ENCODE data around the gene DNAJB2. TPM values are rescaled to one million over a fixed set of nuclear protein-coding genes. Genes with fewer than 3 reads are reported as not detected.

DNAJB2 gene
- total and polyA plus RNA-seq, 7 donors = 27.4 to 73.9 (median 42.1) TPM

DNA sequence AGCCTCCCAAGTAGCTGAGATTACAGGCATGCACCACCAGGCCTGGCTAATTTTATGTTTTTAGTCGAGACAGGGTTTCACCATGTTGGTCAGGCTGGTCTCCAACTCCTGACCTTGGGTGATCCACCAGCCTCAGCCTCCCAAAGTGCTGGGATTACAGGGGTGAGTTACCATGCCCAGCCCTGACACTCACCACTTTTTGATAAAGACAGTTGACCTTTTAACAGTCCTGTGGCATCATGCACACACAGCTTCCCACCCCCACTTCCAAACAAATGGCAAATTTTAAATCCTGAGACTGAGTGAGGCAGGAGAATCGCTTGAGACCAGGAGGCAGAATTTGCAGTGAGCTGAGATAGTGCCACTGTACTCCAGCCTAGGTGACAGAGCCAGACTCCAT is 6.2 kb upstream of the DNAJB2 start:
- no peak overlapping the region for H3K4me3 ChIP-seq
- TF ChIP-seq POLR2AphosphoS5 (IDR thresholded peaks at IDR 0.05) = no peak
- TF ChIP-seq CTCF (IDR thresholded peaks at IDR 0.05) = no peak
- TF ChIP-seq POLR2A (IDR thresholded peaks at IDR 0.05) = no peak
- no peak for TF ChIP-seq EP300 (IDR thresholded peaks at IDR 0.05)
- intact Hi-C loops (cut with DNase I) = no loop called here

GRCh38 chr2:219273937-219274336 is 5.2 kb upstream of the DNAJB2 start:
- 88 to 92% methylated on average over 3 of the region's 3 CpGs for WGBS, 2 donors

More for the DNA sequence above, 6.2 kb upstream of the DNAJB2 start:
- 75 to 76% methylated on average over 2 of the region's 2 CpGs for WGBS, 2 donors
- Histone ChIP-seq H3K27ac (no peak overlapping the region), H3K9me3 (no peaks in the 10 kb centered on the region), H3K27me3 (no peaks in the 10 kb centered on the region), H3K4me1 (peaks cover 0 to 19% (median 16%) of the 10 kb centered on the region in 4 donors), H3K36me3 (no peaks in the 10 kb centered on the region)
- DNase-seq = no peak

GRCh38 chr2:219274361-219274921 is 4.7 kb upstream of the DNAJB2 start:
- WGBS, 2 donors = 68% methylated on average over 6 of the region's 6 CpGs

More at GRCh38 chr2:219273937-219274336, 5.2 kb upstream of the DNAJB2 start:
- peak overlapping the region; percentile 64 to 89 (median 76) for H3K27ac ChIP-seq
- no peaks in the 10 kb centered on the region for H3K27me3 ChIP-seq
- H3K4me1 ChIP-seq = peaks cover 0 to 28% (median 25%) of the 10 kb centered on the region in 4 donors
- TF ChIP-seq POLR2A (IDR thresholded peaks at IDR 0.05) (no peak), POLR2AphosphoS5 (IDR thresholded peaks at IDR 0.05) (no peak), CTCF (IDR thresholded peaks at IDR 0.05) (no peak), EP300 (IDR thresholded peaks at IDR 0.05) (no peak)
- no peaks in the 10 kb centered on the region for H3K9me3 ChIP-seq
- DNase-seq = no peak
- no peaks in the 10 kb centered on the region for H3K36me3 ChIP-seq
- H3K4me3 ChIP-seq = no peak overlapping the region
- intact Hi-C loops (cut with DNase I) = no loop called here

GRCh38 chr2:219277703-219278654 is 1.2 kb upstream of the DNAJB2 start:
- TF ChIP-seq EP300 (IDR thresholded peaks at IDR 0.05) (no peak), CTCF (IDR thresholded peaks at IDR 0.05) (peak; percentile 90 to 99 (median 96)), POLR2A (IDR thresholded peaks at IDR 0.05) (no peak), POLR2AphosphoS5 (IDR thresholded peaks at IDR 0.05) (peak in 2 of 4 donors; percentile 7 to 21)
- intact Hi-C loops (cut with DNase I) = loop anchor here (1.0 to 5.0 kb wide), 5 partner anchors 25 to 118 kb away; partner anchors contain the start of genes ABCB6, CNPPD1, DNPEP and NHEJ1
- Histone ChIP-seq H3K36me3 (peaks cover 5 to 27% (median 18%) of the 10 kb centered on the region in 4 donors), H3K27ac (peak overlapping the region; percentile 94 to 99 (median 95)), H3K9me3 (no peaks in the 10 kb centered on the region), H3K4me3 (peak overlapping the region in 1 of 4 donors; percentile 78), H3K4me1 (peaks cover 0 to 54% (median 46%) of the 10 kb centered on the region in 4 donors), H3K27me3 (no peaks in the 10 kb centered on the region)
- WGBS, 2 donors = 25 to 27% methylated on average over 25 of the region's 25 CpGs
- peak; percentile 92 for DNase-seq

More at GRCh38 chr2:219274361-219274921, 4.7 kb upstream of the DNAJB2 start:
- intact Hi-C loops (cut with DNase I) = no loop called here
- H3K36me3 ChIP-seq = no peaks in the 10 kb centered on the region
- no peak overlapping the region for H3K4me3 ChIP-seq
- no peaks in the 10 kb centered on the region for H3K9me3 ChIP-seq
- no peak for TF ChIP-seq POLR2AphosphoS5 (IDR thresholded peaks at IDR 0.05)
- no peak for TF ChIP-seq POLR2A (IDR thresholded peaks at IDR 0.05)
- no peak for TF ChIP-seq CTCF (IDR thresholded peaks at IDR 0.05)
- TF ChIP-seq EP300 (IDR thresholded peaks at IDR 0.05) = no peak
- DNase-seq = no peak
- no peaks in the 10 kb centered on the region for H3K27me3 ChIP-seq
- peaks cover 0 to 28% (median 26%) of the 10 kb centered on the region in 4 donors for H3K4me1 ChIP-seq
- H3K27ac ChIP-seq = peak overlapping the region; percentile 64 to 89 (median 76)

Measured in sigmoid colon (tissue), 7 donors.